GM12892 (cell line): ENCODE results near the gene KRTAP5-3.

Experiments used
- POLR2A ChIP-seq: IDR thresholded peaks from 2 replicates; pipeline ENCODE4 v1.6.1; 2011; ENCODE audit warnings: low read depth, low read length, control low read depth
- POLR2AphosphoS5 ChIP-seq: IDR thresholded peaks from 2 replicates; pipeline ENCODE4 v1.6.1; 2011; ENCODE audit warnings: low read depth, low read length, control low read depth
- TAF1 ChIP-seq: IDR thresholded peaks from 2 replicates; pipeline ENCODE4 v1.6.1; 2011; ENCODE audit warnings: low read depth, mild to moderate bottlenecking, control low read depth, low read length, borderline replicate concordance

DNA sequence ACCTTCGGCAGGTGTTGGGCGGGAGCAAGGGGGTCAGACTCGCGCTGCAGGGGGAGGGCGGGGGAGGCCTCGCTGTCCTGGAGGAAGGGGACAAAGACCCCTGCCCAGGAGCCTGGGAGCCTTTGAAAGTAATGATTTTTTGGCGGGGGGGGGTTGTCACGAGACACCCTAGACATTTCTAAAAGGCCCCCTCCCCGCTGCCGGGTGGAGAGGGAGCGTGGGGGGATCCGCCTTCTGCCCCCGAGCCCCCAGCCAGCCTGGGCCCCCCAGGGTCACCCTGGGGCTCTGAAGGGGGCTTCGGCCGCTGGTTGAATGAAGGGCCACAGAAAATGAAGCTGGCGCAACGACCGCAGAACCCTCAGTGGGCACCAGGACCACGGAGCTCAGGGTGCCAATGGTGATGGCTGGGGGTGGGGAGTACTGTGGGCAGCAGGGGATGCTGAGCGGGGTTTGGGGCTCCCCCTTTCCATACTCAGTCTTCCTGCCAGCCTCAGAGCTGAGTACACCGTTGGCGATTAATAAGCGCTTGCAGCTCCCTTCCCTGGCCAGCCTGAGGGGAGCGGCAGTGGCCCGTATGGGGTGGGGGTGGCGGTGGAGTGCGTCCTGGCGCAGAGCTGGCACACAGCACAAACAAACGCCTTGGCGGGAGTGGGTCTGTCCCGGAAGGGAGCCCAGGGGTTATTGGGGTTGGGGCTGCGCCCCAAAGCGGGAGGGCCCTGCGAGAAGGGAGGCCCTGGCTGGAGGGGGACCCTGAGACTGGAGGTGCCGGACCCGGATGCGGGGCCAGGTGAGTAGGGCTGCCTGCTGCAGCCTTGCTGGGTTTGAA, 35.0 kb downstream of the KRTAP5-3 start:
- TF ChIP-seq POLR2A (no peak), TAF1 (no peak), POLR2AphosphoS5 (no peak)
